ENCODE data around the gene SLCO4C1.

SLCO4C1 gene

GRCh38 chr5:102262688-102263087 lies 33.4 kb downstream of the SLCO4C1 start:
- DNase-seq: no peak

GRCh38 chr5:102249381-102249780 lies 46.7 kb downstream of the SLCO4C1 start:
- DNase-seq: no peak

- DNase-seq: no peak
Measured at GRCh38 chr5:102243213-102243612, 52.9 kb downstream of the SLCO4C1 start.

GRCh38 chr5:102241809-102242421 lies 54.2 kb downstream of the SLCO4C1 start:
- DNase-seq: no peak

- no peak for DNase-seq
Measured at GRCh38 chr5:102231693-102232619, 64.1 kb downstream of the SLCO4C1 start.

GRCh38 chr5:102229685-102230084 lies 66.4 kb downstream of the SLCO4C1 start:
- DNase-seq: no peak

- no peak for DNase-seq
Measured at GRCh38 chr5:102226321-102226720, 69.8 kb downstream of the SLCO4C1 start.

GRCh38 chr5:102223542-102224477 lies 72.3 kb downstream of the SLCO4C1 start:
- DNase-seq: no peak

GRCh38 chr5:102222772-102223171 lies 73.3 kb downstream of the SLCO4C1 start:
- DNase-seq: no peak

GRCh38 chr5:102221949-102222348 lies 74.1 kb downstream of the SLCO4C1 start:
- DNase-seq: no peak

- DNase-seq: no peak
Measured at GRCh38 chr5:102218159-102218558, 77.9 kb downstream of the SLCO4C1 start.

GRCh38 chr5:102216678-102217077 lies 79.4 kb downstream of the SLCO4C1 start:
- no peak for DNase-seq

GRCh38 chr5:102211165-102211564 lies 84.9 kb downstream of the SLCO4C1 start:
- DNase-seq: no peak

- no peak for DNase-seq
Measured at GRCh38 chr5:102200861-102201260, 95.2 kb downstream of the SLCO4C1 start.

GRCh38 chr5:102196481-102196880 lies 99.6 kb downstream of the SLCO4C1 start:
- no peak for DNase-seq

Measured in activated gamma-delta T cell (primary cell).